ENCODE results near the gene TCL1B.

DNA sequence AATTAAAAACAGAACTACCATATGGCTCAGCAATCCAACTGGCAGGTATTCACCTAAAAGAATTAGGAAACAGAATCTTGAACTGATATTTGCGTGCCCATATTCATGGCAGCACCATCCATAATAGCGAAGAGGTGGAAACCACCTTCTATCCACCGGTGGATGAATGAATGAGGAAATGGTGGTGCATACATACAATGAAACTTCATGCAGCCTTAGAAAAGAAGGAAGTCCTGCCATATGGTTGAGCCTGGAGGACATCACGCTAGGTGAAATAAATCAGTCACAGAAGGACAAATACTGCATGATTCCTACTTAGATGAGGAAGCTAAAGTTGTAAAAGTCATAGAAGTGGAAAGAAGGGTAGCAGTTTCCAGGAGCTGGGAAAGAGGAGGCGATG lies 21.1 kb downstream of the TCL1B start:
- TF ChIP-seq SIN3A (IDR thresholded peaks at IDR 0.05; ENCODE audit: borderline replicate concordance, insufficient read depth, low read length) = no peak
- TF ChIP-seq TAF1 (IDR thresholded peaks at IDR 0.05; ENCODE audit: borderline replicate concordance, insufficient read depth, low read length) = no peak
- TF ChIP-seq, protein P1, sequence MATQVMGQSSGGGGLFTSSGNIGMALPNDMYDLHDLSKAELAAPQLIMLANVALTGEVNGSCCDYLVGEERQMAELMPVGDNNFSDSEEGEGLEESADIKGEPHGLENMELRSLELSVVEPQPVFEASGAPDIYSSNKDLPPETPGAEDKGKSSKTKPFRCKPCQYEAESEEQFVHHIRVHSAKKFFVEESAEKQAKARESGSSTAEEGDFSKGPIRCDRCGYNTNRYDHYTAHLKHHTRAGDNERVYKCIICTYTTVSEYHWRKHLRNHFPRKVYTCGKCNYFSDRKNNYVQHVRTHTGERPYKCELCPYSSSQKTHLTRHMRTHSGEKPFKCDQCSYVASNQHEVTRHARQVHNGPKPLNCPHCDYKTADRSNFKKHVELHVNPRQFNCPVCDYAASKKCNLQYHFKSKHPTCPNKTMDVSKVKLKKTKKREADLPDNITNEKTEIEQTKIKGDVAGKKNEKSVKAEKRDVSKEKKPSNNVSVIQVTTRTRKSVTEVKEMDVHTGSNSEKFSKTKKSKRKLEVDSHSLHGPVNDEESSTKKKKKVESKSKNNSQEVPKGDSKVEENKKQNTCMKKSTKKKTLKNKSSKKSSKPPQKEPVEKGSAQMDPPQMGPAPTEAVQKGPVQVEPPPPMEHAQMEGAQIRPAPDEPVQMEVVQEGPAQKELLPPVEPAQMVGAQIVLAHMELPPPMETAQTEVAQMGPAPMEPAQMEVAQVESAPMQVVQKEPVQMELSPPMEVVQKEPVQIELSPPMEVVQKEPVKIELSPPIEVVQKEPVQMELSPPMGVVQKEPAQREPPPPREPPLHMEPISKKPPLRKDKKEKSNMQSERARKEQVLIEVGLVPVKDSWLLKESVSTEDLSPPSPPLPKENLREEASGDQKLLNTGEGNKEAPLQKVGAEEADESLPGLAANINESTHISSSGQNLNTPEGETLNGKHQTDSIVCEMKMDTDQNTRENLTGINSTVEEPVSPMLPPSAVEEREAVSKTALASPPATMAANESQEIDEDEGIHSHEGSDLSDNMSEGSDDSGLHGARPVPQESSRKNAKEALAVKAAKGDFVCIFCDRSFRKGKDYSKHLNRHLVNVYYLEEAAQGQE (IDR thresholded peaks at IDR 0.05; ENCODE audit: insufficient read depth in 1 of 2, low read depth in 2 of 2, low read length in 2 of 2) = no peak
- no peak for TF ChIP-seq POLR2AphosphoS5 (IDR thresholded peaks at IDR 0.05; ENCODE audit: low read depth, low read length)
- no peak for TF ChIP-seq FOXP2 (optimal IDR thresholded peaks at IDR 0.05; ENCODE audit: borderline replicate concordance, extremely low read depth, extremely low read length, insufficient read depth)
